SK-N-MC (cell line): ENCODE data around the gene ANKRD42.

ENCODE experiments used
- EZH2 ChIP-seq: fragments of 200-600 bp; sonication (generic); IDR thresholded peaks from one replicate; pipeline ENCODE4 v1.6.1; 2017; ENCODE audit warnings: antibody characterized with exemption
- POLR2AphosphoS5 ChIP-seq: IDR thresholded peaks from 2 replicates; pipeline ENCODE4 v1.6.1; 2012; ENCODE audit warnings: mild to moderate bottlenecking, low read depth, low read length, borderline replicate concordance

DNA sequence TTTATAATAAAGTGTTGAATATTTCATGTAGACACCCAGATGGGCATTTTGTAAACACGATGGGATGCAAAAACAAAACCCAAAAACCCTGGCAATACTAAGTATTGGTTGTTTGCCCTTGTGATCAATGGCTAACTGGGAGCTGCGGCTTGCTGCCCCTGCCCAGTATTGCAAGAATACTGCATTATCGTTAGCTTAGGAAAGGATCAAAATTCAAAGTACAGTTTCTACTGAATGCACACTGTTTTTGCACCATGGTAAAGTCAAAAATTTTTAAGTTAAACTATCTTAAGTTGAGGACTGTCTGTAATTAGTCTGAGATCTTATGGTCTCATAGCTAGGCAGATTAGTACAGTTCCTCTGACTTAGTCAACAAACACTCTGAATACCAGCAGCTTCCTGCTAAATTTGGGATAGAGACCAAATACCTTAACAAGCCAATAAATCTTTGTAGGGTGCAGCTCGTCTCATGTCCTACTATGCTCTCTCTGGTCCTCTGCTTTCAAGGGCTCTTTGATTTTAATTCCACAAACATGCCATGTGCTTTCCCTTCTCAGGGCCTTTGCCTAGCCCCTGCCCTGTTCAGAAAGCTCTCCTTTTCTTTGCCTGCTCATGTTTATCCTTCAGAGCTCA is 88.7 kb downstream of the ANKRD42 start:
- no peak for TF ChIP-seq EZH2
- no peak for TF ChIP-seq POLR2AphosphoS5
